Measurements from ENCODE around the gene POC1A.

The POC1A gene

DNA sequence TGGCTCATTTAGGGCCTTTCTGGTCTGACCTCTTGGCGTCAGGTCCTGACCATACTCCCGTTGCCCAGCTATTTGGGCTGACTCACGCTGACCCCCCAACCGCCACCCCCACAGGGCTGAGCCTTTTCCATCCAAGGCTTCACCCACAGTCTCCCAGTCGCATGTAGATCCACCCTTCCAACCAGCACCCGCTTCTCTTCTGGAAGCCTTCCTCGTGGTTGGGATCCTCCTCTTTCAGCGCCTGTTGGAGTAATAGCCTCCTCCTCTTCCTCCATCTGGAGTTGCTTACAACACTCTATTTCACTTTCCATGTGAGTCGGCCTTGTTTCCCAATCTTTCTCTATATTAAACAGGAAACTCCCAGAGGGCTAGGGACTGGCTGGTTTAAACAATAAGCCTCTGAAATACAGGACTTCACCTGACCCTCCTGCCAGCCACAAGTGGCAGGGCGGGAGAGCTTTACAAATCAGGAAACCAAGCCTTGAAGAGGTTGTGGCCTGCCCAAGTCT, 41.7 kb upstream of the POC1A start:
- TF ChIP-seq, protein P1, sequence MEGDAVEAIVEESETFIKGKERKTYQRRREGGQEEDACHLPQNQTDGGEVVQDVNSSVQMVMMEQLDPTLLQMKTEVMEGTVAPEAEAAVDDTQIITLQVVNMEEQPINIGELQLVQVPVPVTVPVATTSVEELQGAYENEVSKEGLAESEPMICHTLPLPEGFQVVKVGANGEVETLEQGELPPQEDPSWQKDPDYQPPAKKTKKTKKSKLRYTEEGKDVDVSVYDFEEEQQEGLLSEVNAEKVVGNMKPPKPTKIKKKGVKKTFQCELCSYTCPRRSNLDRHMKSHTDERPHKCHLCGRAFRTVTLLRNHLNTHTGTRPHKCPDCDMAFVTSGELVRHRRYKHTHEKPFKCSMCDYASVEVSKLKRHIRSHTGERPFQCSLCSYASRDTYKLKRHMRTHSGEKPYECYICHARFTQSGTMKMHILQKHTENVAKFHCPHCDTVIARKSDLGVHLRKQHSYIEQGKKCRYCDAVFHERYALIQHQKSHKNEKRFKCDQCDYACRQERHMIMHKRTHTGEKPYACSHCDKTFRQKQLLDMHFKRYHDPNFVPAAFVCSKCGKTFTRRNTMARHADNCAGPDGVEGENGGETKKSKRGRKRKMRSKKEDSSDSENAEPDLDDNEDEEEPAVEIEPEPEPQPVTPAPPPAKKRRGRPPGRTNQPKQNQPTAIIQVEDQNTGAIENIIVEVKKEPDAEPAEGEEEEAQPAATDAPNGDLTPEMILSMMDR (IDR thresholded peaks at IDR 0.05; ENCODE audit: poor library complexity, severe bottlenecking), result no peak
- DNase-seq (ENCODE audit: low spot score), result no peak
- H3K36me3 ChIP-seq (ENCODE audit: low read depth), result peaks cover 18% of the 10 kb centered on the region
- H3K4me3 ChIP-seq (ENCODE audit: severe bottlenecking), result no peak overlapping the region
- no peaks in the 10 kb centered on the region for H3K9me3 ChIP-seq (ENCODE audit: severe bottlenecking)
- no peak overlapping the region for H3K27ac ChIP-seq (ENCODE audit: poor library complexity, severe bottlenecking)
- H3K27me3 ChIP-seq (ENCODE audit: insufficient read depth, poor library complexity, severe bottlenecking), result no peaks in the 10 kb centered on the region
- peak; percentile 4; the same call in 1 of the 3 replicates for ATAC-seq (ENCODE audit: low read depth)
- H3K4me1 ChIP-seq (ENCODE audit: insufficient read depth, poor library complexity, severe bottlenecking), result peaks cover 13% of the 10 kb centered on the region

- TF ChIP-seq, protein P1 (IDR thresholded peaks at IDR 0.05; ENCODE audit: poor library complexity, severe bottlenecking), result no peak
- no peak for DNase-seq (ENCODE audit: low spot score)
- H3K27me3 ChIP-seq (ENCODE audit: insufficient read depth, poor library complexity, severe bottlenecking), result no peaks in the 10 kb centered on the region
- no peaks in the 10 kb centered on the region for H3K9me3 ChIP-seq (ENCODE audit: severe bottlenecking)
- H3K4me3 ChIP-seq (ENCODE audit: severe bottlenecking), result no peak overlapping the region
- H3K27ac ChIP-seq (ENCODE audit: poor library complexity, severe bottlenecking), result no peak overlapping the region
- ATAC-seq (ENCODE audit: low read depth), result no peak
- H3K36me3 ChIP-seq (ENCODE audit: low read depth), result peaks cover 12% of the 10 kb centered on the region
- H3K4me1 ChIP-seq (ENCODE audit: insufficient read depth, poor library complexity, severe bottlenecking), result peaks cover 13% of the 10 kb centered on the region
These were observed 41.0 kb upstream of the POC1A start for GRCh38 chr3:52195291-52195597.

DNA sequence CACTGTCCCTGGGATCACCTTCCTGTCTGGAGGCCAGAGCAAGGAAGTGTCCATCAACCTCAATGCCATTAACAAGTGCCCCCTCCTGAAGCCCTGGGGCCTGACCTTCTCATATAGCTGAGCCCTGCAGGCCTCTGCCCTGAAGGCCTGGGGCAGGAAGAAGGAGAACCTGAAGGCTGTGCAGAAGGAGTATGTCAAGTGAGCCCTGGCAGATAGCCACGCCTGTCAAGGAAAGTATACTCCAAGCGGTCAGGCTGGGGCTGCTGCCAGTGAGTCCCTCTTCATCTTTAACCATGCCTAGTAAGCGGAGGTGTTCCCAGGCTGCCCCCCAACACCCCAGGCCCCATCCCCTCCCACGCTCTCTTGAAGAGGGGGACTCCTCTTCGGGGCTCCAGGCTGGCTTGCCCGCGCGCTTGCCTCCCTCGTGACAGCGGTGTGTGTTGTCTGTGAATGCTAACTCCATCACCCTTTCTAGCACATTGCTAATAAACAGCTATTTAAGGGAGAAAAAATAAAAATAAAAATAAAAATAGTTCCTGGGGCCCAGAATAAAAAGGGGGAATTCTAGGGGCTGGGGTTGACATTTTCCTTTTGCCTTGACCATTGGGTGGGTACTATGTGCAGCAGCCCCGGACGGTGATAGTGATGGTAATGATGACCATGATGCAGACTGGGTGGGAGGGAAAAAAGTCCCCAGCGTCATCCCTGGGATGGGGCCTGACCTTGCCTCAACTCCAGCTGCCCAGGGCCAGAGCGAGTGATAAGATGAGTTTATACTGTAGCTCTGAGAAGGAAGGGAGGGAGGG, 40.5 kb upstream of the POC1A start:
- Histone ChIP-seq H3K27me3 (ENCODE audit: insufficient read depth, poor library complexity, severe bottlenecking) (no peaks in the 10 kb centered on the region), H3K4me1 (ENCODE audit: insufficient read depth, poor library complexity, severe bottlenecking) (peaks cover 13% of the 10 kb centered on the region), H3K27ac (ENCODE audit: poor library complexity, severe bottlenecking) (no peak overlapping the region), H3K4me3 (ENCODE audit: severe bottlenecking) (no peak overlapping the region), H3K9me3 (ENCODE audit: severe bottlenecking) (no peaks in the 10 kb centered on the region), H3K36me3 (ENCODE audit: low read depth) (peaks cover 6% of the 10 kb centered on the region)
- ATAC-seq (ENCODE audit: low read depth) (no peak), DNase-seq (ENCODE audit: low spot score) (no peak)
- TF ChIP-seq, protein P1 (IDR thresholded peaks at IDR 0.05; ENCODE audit: poor library complexity, severe bottlenecking), result no peak

DNA sequence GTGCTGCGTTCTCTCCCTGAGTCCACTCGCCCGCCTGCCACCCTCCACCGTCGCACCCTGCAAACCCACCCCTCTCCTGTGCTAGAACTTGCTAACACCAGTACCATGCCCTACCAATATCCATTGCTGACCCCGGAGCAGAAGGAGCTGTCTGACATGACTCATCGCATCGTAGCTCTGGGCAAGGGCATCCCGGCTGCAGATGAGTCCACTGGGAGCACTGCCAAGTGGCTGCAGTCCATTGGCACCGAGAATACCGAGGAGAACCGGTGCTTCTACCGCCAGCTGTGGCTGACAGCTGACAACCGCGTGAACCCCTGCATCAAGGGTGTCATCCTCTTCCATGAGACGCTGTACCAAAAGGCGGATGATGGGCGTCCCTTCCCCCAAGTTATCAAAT, 38.8 kb upstream of the POC1A start:
- Histone ChIP-seq H3K27ac (ENCODE audit: poor library complexity, severe bottlenecking) (no peak overlapping the region), H3K9me3 (ENCODE audit: severe bottlenecking) (no peaks in the 10 kb centered on the region), H3K36me3 (ENCODE audit: low read depth) (no peaks in the 10 kb centered on the region), H3K4me1 (ENCODE audit: insufficient read depth, poor library complexity, severe bottlenecking) (peaks cover 13% of the 10 kb centered on the region), H3K27me3 (ENCODE audit: insufficient read depth, poor library complexity, severe bottlenecking) (no peaks in the 10 kb centered on the region), H3K4me3 (ENCODE audit: severe bottlenecking) (no peak overlapping the region)
- TF ChIP-seq, protein P1 (IDR thresholded peaks at IDR 0.05; ENCODE audit: poor library complexity, severe bottlenecking), result no peak
- DNase-seq (ENCODE audit: low spot score), result no peak
- ATAC-seq (ENCODE audit: low read depth), result peak; percentile 60

GRCh38 chr3:52191663-52192062, 37.4 kb upstream of the POC1A start:
- no peak for ATAC-seq (ENCODE audit: low read depth)
- DNase-seq (ENCODE audit: low spot score), result no peak
- no peak overlapping the region for H3K27ac ChIP-seq (ENCODE audit: poor library complexity, severe bottlenecking)
- TF ChIP-seq, protein P1 (IDR thresholded peaks at IDR 0.05; ENCODE audit: poor library complexity, severe bottlenecking), result no peak
- peaks cover 6% of the 10 kb centered on the region for H3K4me1 ChIP-seq (ENCODE audit: insufficient read depth, poor library complexity, severe bottlenecking)
- H3K27me3 ChIP-seq (ENCODE audit: insufficient read depth, poor library complexity, severe bottlenecking), result no peaks in the 10 kb centered on the region
- no peak overlapping the region for H3K4me3 ChIP-seq (ENCODE audit: severe bottlenecking)
- no peaks in the 10 kb centered on the region for H3K9me3 ChIP-seq (ENCODE audit: severe bottlenecking)
- H3K36me3 ChIP-seq (ENCODE audit: low read depth), result no peaks in the 10 kb centered on the region
